Ishikawa (cell line): ENCODE results near the gene C18orf32.

Experiments used
- FOXM1 ChIP-seq: IDR thresholded peaks from 2 replicates; pipeline ENCODE4 v1.6.1; 2012; ENCODE audit warnings: low read depth, borderline replicate concordance
- RAD21 ChIP-seq: IDR thresholded peaks from 2 replicates; pipeline ENCODE4 v1.6.1; 2012; ENCODE audit warnings: low read depth
- TAF1 ChIP-seq: IDR thresholded peaks from 2 replicates; pipeline ENCODE4 v1.6.1; 2012; ENCODE audit warnings: low read depth, mild to moderate bottlenecking
- TEAD4 ChIP-seq: IDR thresholded peaks from 2 replicates; pipeline ENCODE4 v1.6.1; 2012
- TF ChIP-seq, protein P1 (sequence below): IDR thresholded peaks from 2 replicates; pipeline ENCODE4 v1.6.1; 2012

DNA sequence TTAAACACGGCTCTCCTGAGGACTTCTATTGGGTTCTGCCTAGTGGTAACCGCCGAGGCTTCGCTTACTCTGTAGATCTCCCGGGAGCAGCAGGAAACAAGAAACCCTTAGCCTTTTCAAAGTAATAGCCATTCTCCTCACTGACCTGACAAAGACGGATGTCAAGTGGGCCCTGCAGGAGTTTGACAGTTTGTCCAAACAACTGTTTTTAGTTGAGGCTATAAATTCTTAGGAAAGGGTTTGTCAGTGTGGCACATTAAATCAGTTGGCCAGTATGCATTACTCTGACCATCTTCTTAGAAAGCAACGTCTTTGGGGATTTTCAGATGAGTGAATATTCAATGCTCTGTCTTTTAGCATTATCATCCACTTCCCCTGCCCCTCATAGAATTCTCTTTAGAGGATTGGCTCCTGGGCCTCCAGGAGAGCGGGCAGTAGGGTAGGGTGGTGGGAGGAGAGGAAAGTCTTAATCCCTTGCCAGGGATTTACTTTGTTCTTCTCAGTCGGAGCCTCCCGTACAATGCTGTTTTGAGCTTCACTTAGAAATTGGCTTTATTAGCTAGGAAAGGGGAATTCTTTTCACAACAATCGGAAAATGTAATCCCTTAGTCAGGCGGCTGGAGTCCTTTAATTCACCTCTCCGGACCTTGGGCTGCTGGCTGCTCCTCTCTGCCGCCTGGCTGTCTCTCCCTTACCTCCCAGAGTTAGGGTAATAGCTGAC, 13.3 kb upstream of the C18orf32 start:
- TF ChIP-seq TEAD4, result no peak
- TF ChIP-seq RAD21, result no peak
- no peak for TF ChIP-seq FOXM1
- TF ChIP-seq TAF1, result no peak
- TF ChIP-seq, protein P1, sequence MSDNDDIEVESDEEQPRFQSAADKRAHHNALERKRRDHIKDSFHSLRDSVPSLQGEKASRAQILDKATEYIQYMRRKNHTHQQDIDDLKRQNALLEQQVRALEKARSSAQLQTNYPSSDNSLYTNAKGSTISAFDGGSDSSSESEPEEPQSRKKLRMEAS, result no peak
